Cardiac septum (tissue), 1 donor: ENCODE results near the gene UBQLN4. TPM values are rescaled to one million over a fixed set of nuclear protein-coding genes. Genes with fewer than 3 reads are reported as not detected.

Experiments
- DNase-seq: peaks from one replicate; pipeline ENCODE4 v3.0.0-alpha.2; 2020; ENCODE audit warnings: low spot score
- intact Hi-C: fragments of 100-400 bp; cut with DNase I; formaldehyde crosslinking; loops from one replicate; pipeline ENCODE4 v1.14.0; 2022
- total RNA-seq: library from RNA; stranded (reverse); fragmentation: NEBNext Ultra II Directional; extraction: Animal tissue kit (Norgen Biotek cat#: 25700); gene quantifications from one replicate; pipeline ENCODE4 v1.2.1, GENCODE V29; 2021
- donor health status: DM: no; HTN: no; CAD: no.

Gene UBQLN4
- total RNA-seq, 1 donor from 2014 or later: 26.3 TPM

- intact Hi-C loops: no loop called here
- no peak for DNase-seq
Measured at GRCh38 chr1:156033011-156033410, 20.6 kb downstream of the UBQLN4 start.

- intact Hi-C loops: no loop called here
- DNase-seq: no peak
Measured at GRCh38 chr1:156026588-156026987, 27.0 kb downstream of the UBQLN4 start.

- DNase-seq: no peak
- intact Hi-C loops: no loop called here
Measured at GRCh38 chr1:156025876-156026275, 27.7 kb downstream of the UBQLN4 start.

DNA sequence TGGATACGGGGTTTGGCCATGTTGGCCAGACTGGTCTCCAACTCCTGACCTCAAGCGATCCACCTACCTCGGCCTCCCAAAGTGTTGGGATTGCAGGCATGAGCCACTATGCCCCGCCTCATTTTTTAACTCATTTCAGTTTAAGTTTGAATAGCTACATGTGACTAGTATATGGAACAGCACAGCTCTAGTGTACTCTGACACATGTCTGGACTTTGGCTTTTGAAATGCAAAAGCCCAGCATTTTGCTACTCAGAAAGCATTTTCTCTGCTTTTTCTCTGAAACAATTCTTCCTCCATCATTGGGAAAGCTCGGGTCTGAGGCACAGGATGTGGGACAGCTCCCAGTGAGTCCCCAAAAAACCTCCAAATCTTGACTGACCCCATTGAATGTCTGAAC, 28.8 kb downstream of the UBQLN4 start:
- intact Hi-C loops: no loop called here
- no peak for DNase-seq

GRCh38 chr1:156021954-156022353, 31.6 kb downstream of the UBQLN4 start:
- intact Hi-C loops: loop anchor here (2.0 kb wide), 1 partner anchor 33 kb away; the partner anchor contains the start of gene LAMTOR2
- no peak for DNase-seq

- no peak for DNase-seq
- intact Hi-C loops: loop anchor here (2.0 kb wide), 1 partner anchor 34 kb away; the partner anchor contains the start of gene LAMTOR2
Measured at GRCh38 chr1:156021093-156021428, 32.5 kb downstream of the UBQLN4 start.

GRCh38 chr1:156020293-156021092, 33.1 kb downstream of the UBQLN4 start, which contains the start of gene SSR2:
SSR2 (minus strand) TSS chr1:156020951; CDS start chr1:156020167, 784 bp downstream.
- intact Hi-C loops: loop anchor here (2.0 kb wide), 1 partner anchor 34 kb away; the partner anchor contains the start of gene LAMTOR2
- DNase-seq: peak; percentile 96

DNA sequence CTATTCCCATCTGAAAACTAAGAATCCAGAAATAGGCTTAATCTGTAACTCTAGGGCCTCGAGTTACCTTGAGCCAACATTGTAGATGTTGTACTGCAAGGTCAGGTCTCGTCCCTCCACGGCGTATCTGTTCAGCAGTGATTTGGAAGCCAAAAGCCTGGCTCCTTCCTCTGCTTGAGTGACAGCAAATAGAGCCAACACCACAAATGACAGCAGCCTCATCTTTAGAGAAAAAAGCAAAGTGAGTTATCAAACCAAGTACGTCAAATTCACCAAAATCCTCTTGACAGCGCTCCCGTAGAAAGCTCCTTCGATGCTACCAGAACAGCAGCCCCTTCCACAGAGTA, 33.7 kb downstream of the UBQLN4 start:
- intact Hi-C loops: loop anchor here (2.0 kb wide), 1 partner anchor 35 kb away; the partner anchor contains the start of gene LAMTOR2
- DNase-seq: no peak

- peak; percentile 26 for DNase-seq
- intact Hi-C loops: no loop called here
Measured at GRCh38 chr1:156014829-156015228, 38.8 kb downstream of the UBQLN4 start.

DNA sequence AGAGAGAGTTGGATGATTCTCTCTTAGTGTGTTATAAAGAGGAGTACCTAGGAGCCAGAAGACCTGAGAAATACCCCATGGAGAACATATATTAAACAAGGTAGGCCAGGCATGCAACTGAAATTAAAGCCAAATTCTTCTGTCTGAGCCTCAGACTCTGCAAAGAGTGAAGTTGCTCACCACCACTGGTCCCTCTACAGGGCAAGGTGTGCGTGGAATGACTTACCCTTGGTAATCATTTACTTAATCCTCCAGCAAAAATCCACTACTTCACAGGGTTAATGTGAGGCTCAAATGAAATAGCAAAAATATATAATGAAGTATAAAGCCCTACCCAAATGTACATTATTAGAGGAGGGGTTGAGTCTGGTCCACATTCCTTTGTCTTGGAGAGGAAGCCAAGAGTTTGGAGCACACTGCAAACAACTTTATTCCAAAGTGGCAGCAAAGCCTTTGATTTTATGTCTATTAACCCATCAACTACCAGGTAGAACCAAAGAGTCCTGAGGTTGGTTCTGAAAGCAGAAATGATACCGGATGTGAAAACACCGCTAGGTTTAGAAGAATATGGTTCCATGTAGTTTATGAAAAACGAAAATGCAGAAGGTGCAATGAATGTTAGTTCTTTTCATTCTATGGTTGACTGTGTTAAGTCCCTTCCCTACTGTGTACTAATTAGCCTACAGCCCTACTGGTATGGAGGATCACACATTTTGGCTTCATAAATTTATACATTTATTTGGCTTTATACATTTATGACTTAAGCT, 41.4 kb downstream of the UBQLN4 start:
- intact Hi-C loops: no loop called here
- no peak for DNase-seq

DNA sequence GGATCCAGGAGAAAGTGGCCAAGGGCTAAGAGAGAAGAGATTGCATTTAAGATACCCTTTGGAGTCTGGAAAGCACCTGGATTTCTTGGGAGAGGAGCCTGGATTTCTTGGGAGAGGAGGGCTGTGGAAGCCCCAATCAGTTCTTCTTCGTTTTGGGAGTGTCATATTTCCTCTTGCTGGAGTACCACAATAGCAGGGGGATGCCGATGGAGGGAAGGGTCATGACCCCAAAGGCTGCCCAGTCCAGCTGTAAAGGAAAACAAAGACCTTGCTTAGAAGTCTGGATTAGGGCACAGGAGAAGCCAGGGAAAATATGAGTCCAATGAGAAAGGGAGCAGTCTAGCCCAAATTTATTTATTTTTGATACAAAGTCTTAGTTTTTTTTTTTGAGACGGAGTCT, 44.2 kb downstream of the UBQLN4 start:
- intact Hi-C loops: loop anchor here (10.0 kb wide), 2 partner anchors 55 to 255 kb away; partner anchors contain the start of gene RAB25
- peak; percentile 43 for DNase-seq

- intact Hi-C loops: loop anchor here (10.0 kb wide), 2 partner anchors 58 to 252 kb away; partner anchors contain the start of gene RAB25
- DNase-seq: peak; percentile 17
Measured at GRCh38 chr1:156006666-156007376, 46.8 kb downstream of the UBQLN4 start.

GRCh38 chr1:156004843-156005584, 48.6 kb downstream of the UBQLN4 start:
- peak; percentile 49 for DNase-seq
- intact Hi-C loops: loop anchor here (10.0 kb wide), 2 partner anchors 60 to 250 kb away; partner anchors contain the start of gene RAB25

- intact Hi-C loops: loop anchor here (10.0 kb wide), 2 partner anchors 61 to 249 kb away; partner anchors contain the start of gene RAB25
- DNase-seq: peak; percentile 46
Measured at GRCh38 chr1:156003923-156004188, 49.7 kb downstream of the UBQLN4 start.

- intact Hi-C loops: loop anchor here (10.0 kb wide), 2 partner anchors 62 to 248 kb away; partner anchors contain the start of gene RAB25
- DNase-seq: peak; percentile 43
Measured at GRCh38 chr1:156002188-156002911, 51.2 kb downstream of the UBQLN4 start.

DNA sequence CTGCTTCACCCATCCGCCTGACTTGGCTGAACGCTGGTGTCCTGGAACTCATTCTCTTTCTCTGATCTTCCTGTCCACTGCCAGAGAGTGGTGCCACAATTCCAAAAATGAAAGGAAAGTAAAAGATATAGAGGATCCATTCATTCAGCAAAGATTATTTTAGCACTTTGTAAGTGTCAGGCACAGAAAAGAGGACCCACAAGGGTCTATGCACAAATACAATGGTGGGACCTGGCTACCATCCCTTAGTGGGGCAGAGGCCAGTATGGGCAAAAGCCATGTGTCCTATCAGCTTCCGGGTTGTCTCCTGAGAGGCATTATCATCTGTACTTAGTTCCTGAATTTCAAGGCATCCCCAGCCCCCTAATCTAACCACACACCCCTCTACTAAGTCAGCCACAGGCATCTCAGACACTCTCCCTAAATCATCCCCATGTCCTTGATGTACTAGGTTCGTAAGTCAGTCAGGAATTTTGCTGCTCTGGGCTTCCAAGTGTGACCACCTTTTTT, 51.9 kb downstream of the UBQLN4 start:
- intact Hi-C loops: loop anchor here (10.0 kb wide), 2 partner anchors 63 to 247 kb away; partner anchors contain the start of gene RAB25
- peak; percentile 70 for DNase-seq

GRCh38 chr1:156001021-156001661, 52.5 kb downstream of the UBQLN4 start:
- intact Hi-C loops: loop anchor here (10.0 kb wide), 2 partner anchors 64 to 246 kb away; partner anchors contain the start of gene RAB25
- peak; percentile 47 for DNase-seq

GRCh38 chr1:155999964-156000363, 53.6 kb downstream of the UBQLN4 start:
- intact Hi-C loops: loop anchor here (10.0 kb wide), 2 partner anchors 65 to 245 kb away; partner anchors contain the start of gene RAB25
- no peak for DNase-seq
